ENCODE measurements around the gene RNF208. TPM values are rescaled to one million over a fixed set of nuclear protein-coding genes. Genes with fewer than 3 reads are reported as not detected.

RNF208 gene
- total and polyA plus RNA-seq, 9 of the 15 experiments (the other 6 are each of a cell fraction or from before 2014, with no cell fraction given): 0.15 to 6.9 (median 0.50) TPM; not detected in 2

GRCh38 chr9:137240841-137241489 is 18.9 kb upstream of the RNF208 start, which contains the start of gene TUBB4B (continued):
- TF ChIP-seq TSHZ1 (CRISPR knock-in tag; IDR thresholded peaks at IDR 0.05): no peak
- peak; percentile 53 for TF ChIP-seq ZBTB33 (CRISPR knock-in tag; IDR thresholded peaks at IDR 0.05)
- TF ChIP-seq E2F4 (CRISPR knock-in tag; IDR thresholded peaks at IDR 0.05; ENCODE audit: low read depth): no peak
- TF ChIP-seq ZBTB7A (IDR thresholded peaks at IDR 0.05; ENCODE audit: borderline replicate concordance, control insufficient read depth, low read depth, low read length): no peak
- no peak for TF ChIP-seq ARID1B (IDR thresholded peaks at IDR 0.05)
- TF ChIP-seq ZC3H4 (CRISPR knock-in tag; IDR thresholded peaks at IDR 0.05; ENCODE audit: borderline replicate concordance): no peak
- TF ChIP-seq HNRNPLL (IDR thresholded peaks at IDR 0.05; ENCODE audit: low read depth, low read length, poor library complexity, severe bottlenecking): peak; percentile 89
- no peak for TF ChIP-seq SRSF7 (optimal IDR thresholded peaks at IDR 0.05; ENCODE audit: low read depth, low read length)
- no peak for TF ChIP-seq BRD9 (IDR thresholded peaks at IDR 0.05; ENCODE audit: low read depth, partially characterized antibody)
- no peak for TF ChIP-seq TAF15 (IDR thresholded peaks at IDR 0.05; ENCODE audit: low read depth, low read length)
- TF ChIP-seq U2AF1 (optimal IDR thresholded peaks at IDR 0.05; ENCODE audit: low read depth, low read length): peak; percentile 72
- TF ChIP-seq ETS2 (tag; IDR thresholded peaks at IDR 0.05; ENCODE audit: borderline replicate concordance, poor library complexity, severe bottlenecking): no peak
- TF ChIP-seq ZNF699 (CRISPR knock-in tag; IDR thresholded peaks at IDR 0.05; ENCODE audit: insufficient replicate concordance): no peak
- 0 out of 2 replicates have a peak, but pooled peaks have one; percentile 12 for TF ChIP-seq MITF (IDR thresholded peaks at IDR 0.05)
- no peak for TF ChIP-seq MCM7 (IDR thresholded peaks at IDR 0.05)
- TF ChIP-seq SMAD1 (IDR thresholded peaks at IDR 0.05; ENCODE audit: low read depth, low read length, partially characterized antibody): peak; percentile 92
- TF ChIP-seq LCOR (CRISPR knock-in tag; IDR thresholded peaks at IDR 0.05): peak; percentile 88

Data from K562 (cell line).